ENCODE data around the gene CCDC89.

GRCh38 chr11:85710917-85711316 is 24.9 kb upstream of the CCDC89 start:
- TF ChIP-seq CTCF (IDR thresholded peaks at IDR 0.05): no peak
- no peak for TF ChIP-seq POLR2A (IDR thresholded peaks at IDR 0.05)
- no peak for TF ChIP-seq POLR2AphosphoS5 (IDR thresholded peaks at IDR 0.05)
